H1 (cell line): ENCODE measurements around the gene MCF2L. TPM values are rescaled to one million over a fixed set of nuclear protein-coding genes. Genes with fewer than 3 reads are reported as not detected.

Experiments used
- CTCF ChIA-PET: fragments of 300-600 bp; sonication (Branson Sonifier 250); formaldehyde crosslinking; loops from one replicate; lab custom pipeline; 2021; ENCODE audit not compliant: partially characterized antibody; lab: Charles Lee
- POLR2A ChIA-PET: fragments of 300-600 bp; sonication (Branson Sonifier 250); formaldehyde crosslinking; loops from one replicate; lab custom pipeline; 2021; ENCODE audit warnings: inconsistent platforms; ENCODE audit not compliant: partially characterized antibody; lab: Charles Lee
- DNase-seq, 2 experiments: peaks; one replicate each; pipeline versions ENCODE4 v3.0.0 to v3.0.0-alpha.2; 2010 to 2022; ENCODE audit warnings: low spot score in 2 of 2, low read depth in 1 of 2, mixed read lengths in 1 of 2
- FAIRE-seq: peaks from 2 replicates; lab custom pipeline; 2011; peaks lifted over from hg19 to GRCh38; lab: Jason Lieb, UNC
- H2AFZ ChIP-seq: 2 replicates; pipeline ENCODE4 v1.8.1; 2012; ENCODE audit warnings: low read length, inconsistent platforms
- H2AK5ac ChIP-seq: 2 replicates; pipeline ENCODE4 v1.6.1; 2013; ENCODE audit warnings: low read depth, low read length
- H2BK120ac ChIP-seq: replicated peaks from 2 replicates; pipeline ENCODE3; 2013; ENCODE audit warnings: low read depth, low read length, inconsistent platforms
- H2BK12ac ChIP-seq: 2 replicates; pipeline ENCODE4 v1.6.1; 2013; ENCODE audit warnings: low read depth, low read length
- H2BK15ac ChIP-seq: 2 replicates; pipeline ENCODE4 v1.6.1; 2013; ENCODE audit warnings: low read length
- H2BK20ac ChIP-seq: 2 replicates; pipeline ENCODE4 v1.6.1; 2013; ENCODE audit warnings: low read length
- H2BK5ac ChIP-seq: 2 replicates; pipeline ENCODE4 v1.6.1; 2013; ENCODE audit warnings: low read depth, low read length
- H3K14ac ChIP-seq: 2 replicates; pipeline ENCODE4 v1.6.1; 2013; ENCODE audit warnings: inconsistent platforms; ENCODE audit not compliant: insufficient read length
- H3K18ac ChIP-seq: 2 replicates; pipeline ENCODE4 v1.6.1; 2013; ENCODE audit warnings: low read length; ENCODE audit errors: extremely low read depth
- H3K23ac ChIP-seq: 2 replicates; pipeline ENCODE4 v1.6.1; 2013; ENCODE audit warnings: inconsistent platforms; ENCODE audit not compliant: insufficient read length
- H3K23me2 ChIP-seq: 2 replicates; pipeline ENCODE4 v1.6.1; 2013; ENCODE audit warnings: low read depth, low read length
- H3K27ac ChIP-seq: 2 replicates; pipeline ENCODE4 v1.6.1; 2011; ENCODE audit warnings: low read depth, low read length, inconsistent platforms
- H3K27me3 ChIP-seq, 4 experiments: replicated peaks in 1 of 4; 1 replicate in 1 of 4; 2 replicates in 3 of 4; pipeline versions ENCODE4 v1.6.1 to v1.8.1; 2011 to 2013; ENCODE audit warnings: low read length in 3 of 4, mild to moderate bottlenecking in 3 of 4, inconsistent platforms in 2 of 4, mixed read lengths in 2 of 4, moderate library complexity in 1 of 4; ENCODE audit not compliant: control insufficient read depth in 3 of 4, insufficient read depth in 3 of 4; ENCODE audit errors: extremely low read depth in 1 of 4
- H3K36me3 ChIP-seq, 4 experiments: 2 replicates each; pipeline versions ENCODE4 v1.6.1 to v1.8.1; 2011 to 2013; ENCODE audit warnings: mild to moderate bottlenecking in 4 of 4, low read length in 3 of 4, moderate library complexity in 2 of 4, control low read depth in 1 of 4, inconsistent platforms in 1 of 4; ENCODE audit not compliant: insufficient read depth in 4 of 4, control insufficient read depth in 2 of 4
- H3K4ac ChIP-seq: replicated peaks from 2 replicates; pipeline ENCODE3; 2013; ENCODE audit warnings: low read length, low read depth, mixed read lengths, inconsistent platforms; ENCODE audit not compliant: insufficient read length
- H3K4me1 ChIP-seq, 4 experiments: replicated peaks in 1 of 4; 1 replicate in 1 of 4; 2 replicates in 3 of 4; pipeline versions ENCODE4 v1.6.1 to v1.8.1; 2011 to 2013; ENCODE audit warnings: low read length in 3 of 4, inconsistent platforms in 2 of 4, mixed read lengths in 1 of 4; ENCODE audit not compliant: insufficient read depth in 4 of 4, control insufficient read depth in 3 of 4
- H3K4me2 ChIP-seq, 2 experiments: 2 replicates each; pipeline versions ENCODE4 v1.6.1 to v1.8.1; 2011 to 2013; ENCODE audit warnings: low read depth in 2 of 2, low read length in 2 of 2, control low read depth in 1 of 2, inconsistent platforms in 1 of 2, mild to moderate bottlenecking in 1 of 2; ENCODE audit not compliant: insufficient read depth in 1 of 2
- H3K4me3 ChIP-seq, 4 experiments: fragments of 200-600, 300-600 bp in 1 of 4; sonication (generic), shearing (Covaris generic), sonication (Bioruptor Twin) in 1 of 4; 2 replicates each; pipeline versions ENCODE4 v1.5.1 to v1.8.1; 2011 to 2016; ENCODE audit warnings: low read length in 4 of 4, low read depth in 3 of 4, control low read depth in 2 of 4, inconsistent platforms in 2 of 4, mild to moderate bottlenecking in 2 of 4, mixed read lengths in 1 of 4, moderate library complexity in 1 of 4; ENCODE audit not compliant: insufficient read depth in 2 of 4; ENCODE audit errors: extremely low read depth in 1 of 4
- H3K56ac ChIP-seq: replicated peaks from 2 replicates; pipeline ENCODE3; 2013; ENCODE audit warnings: low read depth, mild to moderate bottlenecking, mixed read lengths, low read length, inconsistent platforms; ENCODE audit not compliant: insufficient read length
- H3K79me1 ChIP-seq: 2 replicates; pipeline ENCODE4 v1.6.1; 2013; ENCODE audit warnings: low read depth, low read length, control low read depth
- H3K79me2 ChIP-seq, 2 experiments: 2 replicates each; pipeline versions ENCODE4 v1.6.1 to v1.8.1; 2012 to 2013; ENCODE audit warnings: low read length in 2 of 2, mild to moderate bottlenecking in 2 of 2, inconsistent platforms in 1 of 2; ENCODE audit not compliant: insufficient read depth in 2 of 2, control insufficient read depth in 1 of 2
- H3K9ac ChIP-seq, 4 experiments: replicated peaks in 1 of 4; 1 replicate in 1 of 4; 2 replicates in 3 of 4; pipeline versions ENCODE4 v1.6.1 to v1.8.1; 2011 to 2013; ENCODE audit warnings: low read depth in 3 of 4, low read length in 3 of 4, control low read depth in 2 of 4, mild to moderate bottlenecking in 2 of 4, moderate library complexity in 2 of 4, inconsistent platforms in 1 of 4; ENCODE audit errors: extremely low read depth in 1 of 4
- H3K9me3 ChIP-seq, 2 experiments: 2 replicates each; pipeline versions ENCODE4 v1.6.1 to v1.8.1; 2012 to 2013; ENCODE audit warnings: mild to moderate bottlenecking in 2 of 2, moderate library complexity in 2 of 2, control low read depth in 1 of 2, inconsistent platforms in 1 of 2, low read depth in 1 of 2, low read length in 1 of 2, mixed read lengths in 1 of 2; ENCODE audit not compliant: insufficient read depth in 2 of 2
- H4K20me1 ChIP-seq, 2 experiments: replicated peaks in 1 of 2; 2 replicates each; pipeline versions ENCODE3 to v1.8.1; 2011 to 2013; ENCODE audit warnings: inconsistent platforms in 2 of 2, low read length in 2 of 2, mild to moderate bottlenecking in 1 of 2; ENCODE audit not compliant: insufficient read depth in 2 of 2, control insufficient read depth in 1 of 2
- H4K5ac ChIP-seq: 2 replicates; pipeline ENCODE4 v1.6.1; 2013; ENCODE audit warnings: low read length, low read depth, mixed read lengths, inconsistent platforms; ENCODE audit not compliant: insufficient read length
- H4K8ac ChIP-seq: 2 replicates; pipeline ENCODE4 v1.8.0; 2013; ENCODE audit warnings: mild to moderate bottlenecking, moderate library complexity, low read length, inconsistent platforms; ENCODE audit not compliant: insufficient read depth; ENCODE audit errors: extremely low read depth
- H4K91ac ChIP-seq: replicated peaks from 2 replicates; pipeline ENCODE3; 2013; ENCODE audit warnings: low read length, mixed read lengths, inconsistent platforms; ENCODE audit not compliant: insufficient read length
- CBX8 ChIP-seq: fragments of 300-800, 300-1000 bp; sonication (generic); IDR thresholded peaks from 2 replicates; pipeline ENCODE4 v1.7.1; 2016; ENCODE audit warnings: low read depth, low read length, borderline replicate concordance
- KDM1A ChIP-seq: fragments of 200-600, 300-600 bp; sonication (generic); IDR thresholded peaks from 2 replicates; pipeline ENCODE4 v1.7.1; 2016; ENCODE audit warnings: mild to moderate bottlenecking, low read length, borderline replicate concordance
- WGBS, 2 experiments: shearing (Covaris generic) in 1 of 2; methylation state at CpG; one replicate each; pipeline versions ENCODE4 v1.1.6 to v1.1.7; 2013 to 2015; ENCODE audit warnings: low lambda C conversion rate in 2 of 2, mixed read lengths in 2 of 2, inconsistent platforms in 1 of 2, low coverage in 1 of 2, missing lambda C conversion rate in 1 of 2; ENCODE audit not compliant: insufficient replicate concordance in 2 of 2, insufficient coverage in 1 of 2, insufficient read length in 1 of 2; ENCODE audit errors: extremely low coverage in 1 of 2, missing lambda C conversion rate in 1 of 2; 5-methylcytosine and 5-hydroxymethylcytosine counted together
- polyA plus RNA-seq, 7 experiments: library from polyadenylated mRNA; depleted of rRNA in 3 of 7; stranded (reverse) in 5 of 7; unstranded in 2 of 7; fragments of >200 nt in 5 of 7; fragments of 200-250 nt in 2 of 7; gene quantifications; 1 replicate in 5 of 7; 2 replicates in 1 of 7; 4 replicates in 1 of 7; pipeline versions ENCODE4 v1.2.1 to v1.2.3, GENCODE V29; 2011 to 2013; ENCODE audit warnings: missing spikeins in 2 of 7, mixed read lengths in 2 of 7
- total RNA-seq: library from RNA; stranded (reverse); fragmentation: NEBNext Ultra II Directional; extraction: Animal tissue kit (Norgen Biotek cat#: 25700); gene quantifications from 2 replicates; pipeline ENCODE4 v1.2.1, GENCODE V29; 2021

Gene MCF2L
- total and polyA plus RNA-seq, 2 of the 8 experiments (the other 6 are each of a cell fraction or from before 2014, with no cell fraction given): 10.1 to 24.4 TPM

GRCh38 chr13:113119166-113119821 lies 150.3 kb downstream of the MCF2L start:
- peaks cover 3% of the 10 kb centered on the region in 2 experiments; a peak in 2 of 4 replicates for H3K9me3 ChIP-seq
- H3K14ac ChIP-seq: no peak overlapping the region
- H4K20me1 ChIP-seq: peaks cover 0 to 4% of the 10 kb centered on the region in 2 experiments
- no peak overlapping the region for H3K4me2 ChIP-seq
- no peak overlapping the region for H3K27ac ChIP-seq
- H3K23me2 ChIP-seq: no peaks in the 10 kb centered on the region
- H3K18ac ChIP-seq: no peak overlapping the region; the same call in 1 of the 2 replicates
- 89% methylated on average over 16 of the region's 16 CpGs; no CpG with 5 or more reads in 1 of the 2 experiments for WGBS, 2 experiments
- H3K4ac ChIP-seq: no peak overlapping the region
- no peak for FAIRE-seq
- H3K4me1 ChIP-seq: peaks cover 0 to 10% (median 8%) of the 10 kb centered on the region in 4 experiments; a peak in 5 of 7 replicates
- H3K23ac ChIP-seq: no peak overlapping the region
- H3K27me3 ChIP-seq: no peaks in the 10 kb centered on the region; a peak in 2 of 7 replicates
- H2BK15ac ChIP-seq: no peak overlapping the region; the same call in 1 of the 2 replicates
- H2BK12ac ChIP-seq: no peak overlapping the region
- H3K9ac ChIP-seq: peak overlapping the region in 1 of 4 experiments; percentile 6; a peak in 2 of 7 replicates
- no peaks in the 10 kb centered on the region for H3K79me1 ChIP-seq
- no peak overlapping the region for H2AFZ ChIP-seq
- H3K79me2 ChIP-seq: no peaks in the 10 kb centered on the region
- DNase-seq: peak in 1 of 2 experiments; percentile 33
- no peak overlapping the region for H4K8ac ChIP-seq
- CTCF ChIA-PET: interaction anchor here (1.8 to 2.4 kb wide), 2 partner anchors 34 to 89 kb away, joined by 6 read pairs; no protein-coding TSS in a partner anchor
- H2BK5ac ChIP-seq: no peak overlapping the region
- H4K5ac ChIP-seq: no peak overlapping the region
- H2BK120ac ChIP-seq: no peak overlapping the region
- peak overlapping the region; percentile 94; the same call in 1 of the 2 replicates for H2AK5ac ChIP-seq
- H3K36me3 ChIP-seq: no peaks in the 10 kb centered on the region; a peak in 1 of 8 replicates
- peak; percentile 72; the same call in 1 of the 2 replicates for TF ChIP-seq KDM1A
- TF ChIP-seq CBX8: no peak
- TF ChIP-seq, all 59 proteins: peak for 1
- POLR2A ChIA-PET: interaction anchor here (1.7 kb wide), 1 partner anchor 30 kb away, joined by 5 read pairs; no protein-coding TSS in a partner anchor
- Histone ChIP-seq H3K56ac (no peak overlapping the region), H4K91ac (peak overlapping the region; percentile 10), H3K4me3 (no peak overlapping the region), H2BK20ac (no peak overlapping the region)
